GM13977 (cell line): Measurements from ENCODE around the gene ENSA.
"Not testable (repeated sequence)": the region's sequence is repeated elsewhere in the genome, so short reads cannot be mapped to it uniquely, and the experiment has no call there.

Experiments
- DNase-seq: peaks from one replicate; pipeline ENCODE4 v3.0.0; 2012; ENCODE audit warnings: low spot score
- CTCF ChIP-seq: IDR thresholded peaks from 2 replicates; pipeline ENCODE4 v1.5.1; 2012; ENCODE audit warnings: mild to moderate bottlenecking, control low read depth; ENCODE audit not compliant: insufficient read depth; ENCODE audit errors: extremely low read depth, missing control alignments
- in situ Hi-C: fragments of 300-500 bp; cut with MboI; formaldehyde crosslinking; loops from one replicate; pipeline ENCODE4 v1.12.0; 2022; ENCODE audit warnings: low sequenced_read_pairs, low pct_unique_long_range_greater_than_20kb, mixed read lengths, inconsistent platforms; ENCODE audit not compliant: unreplicated experiment

Gene ENSA

DNA sequence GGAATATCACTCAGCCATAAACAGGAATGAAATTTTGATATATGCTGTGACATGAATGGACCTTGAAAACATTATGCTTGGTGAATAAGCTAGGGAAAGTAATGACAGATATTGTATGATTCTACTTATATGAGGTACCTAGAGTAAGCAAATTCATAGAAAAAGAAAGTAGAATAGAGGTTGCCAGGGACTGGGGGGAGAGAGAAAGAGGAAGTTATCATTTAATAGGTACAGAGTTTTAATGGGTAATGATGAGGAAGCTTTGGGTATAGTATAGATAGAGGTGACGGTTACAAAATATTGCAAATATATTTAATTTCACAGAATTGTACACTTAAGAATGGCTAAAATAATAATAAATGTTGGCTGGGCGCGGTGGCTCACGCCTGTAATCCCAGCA lies 31.2 kb upstream of the ENSA start:
- no peak for DNase-seq
- no peak for TF ChIP-seq CTCF
- in situ Hi-C loops = no loop called here

DNA sequence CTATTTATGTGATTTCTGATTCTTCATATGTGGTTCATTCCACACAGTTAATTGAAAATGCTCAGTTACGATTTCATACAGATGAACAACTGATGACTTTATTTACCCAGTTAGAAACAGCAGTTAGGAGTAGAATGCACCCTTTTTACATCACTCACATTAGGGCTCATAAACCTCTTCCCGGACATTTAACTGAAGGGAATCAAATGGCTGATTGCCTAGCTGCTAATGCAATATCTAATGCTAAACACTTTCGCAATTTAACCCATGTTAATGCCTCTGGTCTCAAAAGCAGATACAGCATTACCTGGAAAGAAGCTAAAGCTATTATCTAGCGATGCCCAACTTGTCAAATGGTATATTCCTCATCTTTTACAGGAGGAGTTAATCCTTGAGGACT lies 27.7 kb upstream of the ENSA start:
- DNase-seq, in situ Hi-C loops: not testable (repeated sequence)

- in situ Hi-C loops, DNase-seq: not testable (repeated sequence)
Measured at GRCh38 chr1:150654635-150655034, 25.2 kb upstream of the ENSA start.

GRCh38 chr1:150650193-150650592 lies 20.8 kb upstream of the ENSA start:
- in situ Hi-C loops = no loop called here
- TF ChIP-seq CTCF = no peak
- DNase-seq = no peak

- no peak for TF ChIP-seq CTCF
- DNase-seq = no peak
- in situ Hi-C loops = no loop called here
Measured at GRCh38 chr1:150649441-150650075, 20.1 kb upstream of the ENSA start.

GRCh38 chr1:150642296-150642695 lies 12.9 kb upstream of the ENSA start:
- no peak for DNase-seq
- TF ChIP-seq CTCF = no peak
- in situ Hi-C loops = no loop called here

- in situ Hi-C loops, DNase-seq: not testable (repeated sequence)
Measured at GRCh38 chr1:150641126-150641815, 11.9 kb upstream of the ENSA start.

- DNase-seq, in situ Hi-C loops: not testable (repeated sequence)
Measured at GRCh38 chr1:150638430-150638829, 9.0 kb upstream of the ENSA start.

DNA sequence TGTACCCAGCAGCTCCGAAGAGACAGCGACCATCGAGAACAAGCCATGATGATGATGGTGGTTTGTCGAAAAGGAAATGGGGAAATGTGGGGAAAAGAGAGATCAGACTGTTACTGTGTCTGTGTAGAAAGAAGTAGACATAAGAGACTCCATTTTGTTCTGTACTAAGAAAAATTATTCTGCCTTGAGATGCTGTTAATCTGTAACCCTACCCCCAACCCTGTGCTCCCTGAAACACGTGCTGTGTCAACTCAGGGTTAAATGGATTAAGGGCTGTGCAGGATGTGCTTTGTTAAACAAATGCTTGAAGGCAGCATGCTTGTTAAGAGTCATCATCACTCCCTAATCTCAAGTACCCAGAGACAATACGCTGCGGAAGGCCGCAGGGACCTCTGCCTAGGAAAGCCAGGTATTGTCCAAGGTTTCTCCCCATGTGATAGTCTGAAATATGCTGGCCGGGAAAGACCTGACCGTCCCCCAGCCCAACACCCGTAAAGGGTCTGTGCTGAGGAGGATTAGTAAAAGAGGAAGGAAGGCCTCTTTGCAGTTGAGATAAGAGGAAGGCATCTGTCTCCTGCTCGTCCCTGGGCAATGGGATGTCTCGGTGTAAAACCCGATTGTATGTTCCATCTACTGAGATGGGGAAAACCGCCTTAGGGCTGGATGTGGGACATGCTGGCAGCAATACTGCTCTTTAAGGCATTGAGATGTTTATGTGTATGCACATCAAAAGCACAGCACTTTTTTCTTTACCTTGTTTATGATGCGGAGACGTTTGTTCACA lies 5.6 kb upstream of the ENSA start:
- in situ Hi-C loops, DNase-seq: not testable (repeated sequence)
